Measurements from ENCODE around the gene CALHM1. TPM values are rescaled to one million over a fixed set of nuclear protein-coding genes. Genes with fewer than 3 reads are reported as not detected.
"Not testable (repeated sequence)": the region's sequence is repeated elsewhere in the genome, so short reads cannot be mapped to it uniquely, and the experiment has no call there.

CALHM1 gene
- total RNA-seq, 1 experiment from 2014 or later: not detected

DNA sequence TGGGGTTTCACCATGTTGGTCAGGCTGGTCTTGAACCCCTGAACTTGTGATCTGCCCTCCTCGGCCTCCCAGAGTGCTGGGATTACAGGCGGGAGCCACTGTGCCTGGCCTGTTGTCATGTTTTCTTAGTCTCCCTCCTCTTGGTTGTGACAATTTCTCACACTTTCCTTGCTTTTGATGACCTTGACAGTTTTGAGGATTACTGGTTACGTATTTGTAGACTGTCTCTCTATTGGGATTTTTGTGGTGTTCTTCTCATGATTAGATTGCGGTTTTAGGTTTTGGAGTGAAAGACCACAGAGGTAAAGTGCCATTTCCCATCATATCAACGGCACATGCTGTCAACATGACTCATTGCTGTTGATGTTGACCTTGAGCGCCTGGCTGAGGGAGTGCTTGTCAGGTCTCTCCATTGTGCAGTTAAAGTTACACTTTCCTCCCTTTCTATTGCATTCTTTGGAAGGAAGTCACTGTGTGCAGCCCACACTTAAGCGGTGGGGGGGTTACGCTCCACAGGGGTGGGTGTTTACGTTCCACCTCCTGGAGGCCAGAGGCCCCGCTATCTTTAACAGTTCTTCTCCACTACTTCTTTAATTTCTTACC is 45.6 kb upstream of the CALHM1 start:
- TF ChIP-seq, protein P1, sequence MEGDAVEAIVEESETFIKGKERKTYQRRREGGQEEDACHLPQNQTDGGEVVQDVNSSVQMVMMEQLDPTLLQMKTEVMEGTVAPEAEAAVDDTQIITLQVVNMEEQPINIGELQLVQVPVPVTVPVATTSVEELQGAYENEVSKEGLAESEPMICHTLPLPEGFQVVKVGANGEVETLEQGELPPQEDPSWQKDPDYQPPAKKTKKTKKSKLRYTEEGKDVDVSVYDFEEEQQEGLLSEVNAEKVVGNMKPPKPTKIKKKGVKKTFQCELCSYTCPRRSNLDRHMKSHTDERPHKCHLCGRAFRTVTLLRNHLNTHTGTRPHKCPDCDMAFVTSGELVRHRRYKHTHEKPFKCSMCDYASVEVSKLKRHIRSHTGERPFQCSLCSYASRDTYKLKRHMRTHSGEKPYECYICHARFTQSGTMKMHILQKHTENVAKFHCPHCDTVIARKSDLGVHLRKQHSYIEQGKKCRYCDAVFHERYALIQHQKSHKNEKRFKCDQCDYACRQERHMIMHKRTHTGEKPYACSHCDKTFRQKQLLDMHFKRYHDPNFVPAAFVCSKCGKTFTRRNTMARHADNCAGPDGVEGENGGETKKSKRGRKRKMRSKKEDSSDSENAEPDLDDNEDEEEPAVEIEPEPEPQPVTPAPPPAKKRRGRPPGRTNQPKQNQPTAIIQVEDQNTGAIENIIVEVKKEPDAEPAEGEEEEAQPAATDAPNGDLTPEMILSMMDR (IDR thresholded peaks at IDR 0.05; ENCODE audit: insufficient read depth in 1 of 2, low read depth in 1 of 2, low read length in 1 of 2, severe bottlenecking in 1 of 2, unreplicated experiment in 1 of 2): no peak
- Mint-ChIP-seq H3K4me3 (ENCODE audit: unreplicated experiment) (no peak overlapping the region), H3K27me3 (ENCODE audit: insufficient read depth, unreplicated experiment) (peaks cover 6% of the 10 kb centered on the region), H3K36me3 (ENCODE audit: insufficient read depth, unreplicated experiment) (no peaks in the 10 kb centered on the region), H3K27ac (ENCODE audit: unreplicated experiment) (no peak overlapping the region), H3K4me1 (ENCODE audit: low read depth, unreplicated experiment) (peaks cover 7% of the 10 kb centered on the region), H3K9me3 (ENCODE audit: unreplicated experiment) (no peaks in the 10 kb centered on the region)
- no TSS peak for BruUV-seq (replicated peaks)
- H3K9me3 ChIP-seq: no peaks in the 10 kb centered on the region
- CTCF ChIA-PET: interaction anchor here (0.6 to 0.7 kb wide), 2 partner anchors 11 to 73 kb away, joined by 3 to 5 read pairs; no protein-coding TSS in a partner anchor
- POLR2A ChIA-PET: no interaction called here
- no peak overlapping the region for H3K4me3 ChIP-seq (ENCODE audit: low read depth, low read length)
- H3K4me1 ChIP-seq: no peaks in the 10 kb centered on the region
- intact Hi-C loops (cut with micrococcal nuclease; ENCODE audit: unreplicated experiment): no loop called here
- DNase-seq: peak in 1 of 2 experiments; percentile 29
- H3K27me3 ChIP-seq (replicated peaks; ENCODE audit: control insufficient read depth, insufficient read depth, low read length): no peaks in the 10 kb centered on the region
- H3K36me3 ChIP-seq (ENCODE audit: control insufficient read depth, insufficient read depth, low read length): no peaks in the 10 kb centered on the region

DNA sequence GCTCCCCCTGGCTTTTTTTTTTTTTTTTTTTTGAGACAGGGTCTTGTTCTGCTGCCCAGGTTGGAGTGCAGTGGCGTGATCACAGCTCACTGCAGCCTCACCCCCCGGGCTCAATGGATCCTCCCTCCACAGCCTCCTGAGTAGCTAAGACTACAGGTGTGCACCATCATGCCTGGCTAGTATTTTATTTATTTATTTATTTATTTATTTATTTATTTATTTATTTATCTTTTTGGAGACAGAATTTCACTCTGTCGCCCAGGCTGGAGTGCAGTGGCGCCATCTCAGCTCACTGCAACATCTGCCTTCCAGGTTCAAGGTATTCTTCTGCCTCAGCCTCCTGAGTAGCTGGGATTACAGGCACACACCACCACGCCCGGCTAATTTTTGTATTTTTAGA is 45.1 kb upstream of the CALHM1 start:
- H3K4me3 Mint-ChIP-seq (ENCODE audit: unreplicated experiment); H3K9me3 Mint-ChIP-seq (ENCODE audit: unreplicated experiment); H3K4me1 ChIP-seq; intact Hi-C loops (cut with micrococcal nuclease; ENCODE audit: unreplicated experiment); H3K36me3 ChIP-seq (ENCODE audit: control insufficient read depth, insufficient read depth, low read length); BruUV-seq (replicated peaks); H3K27me3 Mint-ChIP-seq (ENCODE audit: insufficient read depth, unreplicated experiment); H3K4me1 Mint-ChIP-seq (ENCODE audit: low read depth, unreplicated experiment); POLR2A ChIA-PET; H3K9me3 ChIP-seq; DNase-seq; H3K36me3 Mint-ChIP-seq (ENCODE audit: insufficient read depth, unreplicated experiment); H3K27me3 ChIP-seq (replicated peaks; ENCODE audit: control insufficient read depth, insufficient read depth, low read length); H3K4me3 ChIP-seq (ENCODE audit: low read depth, low read length); H3K27ac Mint-ChIP-seq (ENCODE audit: unreplicated experiment): not testable (repeated sequence)
- CTCF ChIA-PET: interaction anchor here (0.6 to 0.7 kb wide), 3 partner anchors 25 to 182 kb away, joined by 3 to 6 read pairs (median 5); no protein-coding TSS in a partner anchor

DNA sequence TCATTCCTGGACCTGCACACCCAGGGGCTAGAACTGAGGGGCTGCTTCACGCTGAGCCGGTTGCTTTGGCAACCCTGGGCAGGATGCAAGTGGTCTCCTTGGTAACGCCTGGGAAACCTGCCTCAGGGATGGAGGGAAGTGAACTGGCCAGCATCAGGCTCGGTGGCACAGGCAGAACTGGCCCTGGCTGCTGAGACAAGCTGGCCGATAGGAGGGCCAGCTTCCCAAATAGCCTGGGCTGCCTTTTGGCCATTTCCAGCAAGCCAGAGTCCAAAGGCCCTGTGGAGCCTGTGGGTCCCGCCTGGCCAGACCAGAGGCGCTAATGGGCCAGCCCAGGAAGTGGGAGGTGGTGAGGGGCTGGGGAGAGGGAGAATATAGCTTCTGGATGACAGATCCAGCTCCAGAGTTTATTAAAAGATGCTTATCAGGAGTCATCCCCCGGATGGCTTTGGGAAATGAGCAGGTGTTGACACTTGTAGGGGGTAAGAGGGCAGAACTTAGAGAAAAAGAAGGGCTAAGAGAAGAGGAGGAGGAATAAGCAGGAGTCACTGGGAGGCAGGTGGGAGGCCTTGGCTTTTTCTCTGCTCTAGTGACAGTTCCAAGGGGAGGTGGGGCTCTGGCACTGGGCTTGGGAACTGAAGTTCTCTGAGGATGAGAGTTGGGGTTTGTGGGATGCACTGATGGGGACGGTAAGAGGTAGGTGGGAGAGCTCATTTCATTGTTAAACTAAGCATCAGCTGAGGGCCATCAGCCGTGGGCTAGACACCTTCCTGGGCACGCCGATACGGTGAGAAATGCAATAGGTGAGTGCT is 44.4 kb upstream of the CALHM1 start:
- no peaks in the 10 kb centered on the region for H3K36me3 Mint-ChIP-seq (ENCODE audit: insufficient read depth, unreplicated experiment)
- H3K36me3 ChIP-seq (ENCODE audit: control insufficient read depth, insufficient read depth, low read length): no peaks in the 10 kb centered on the region
- no peaks in the 10 kb centered on the region for H3K9me3 Mint-ChIP-seq (ENCODE audit: unreplicated experiment)
- no peak overlapping the region for H3K4me3 Mint-ChIP-seq (ENCODE audit: unreplicated experiment)
- H3K4me1 ChIP-seq: no peaks in the 10 kb centered on the region
- no peaks in the 10 kb centered on the region for H3K27me3 ChIP-seq (replicated peaks; ENCODE audit: control insufficient read depth, insufficient read depth, low read length)
- no peak overlapping the region for H3K27ac Mint-ChIP-seq (ENCODE audit: unreplicated experiment)
- H3K4me1 Mint-ChIP-seq (ENCODE audit: low read depth, unreplicated experiment): peaks cover 7% of the 10 kb centered on the region
- H3K27me3 Mint-ChIP-seq (ENCODE audit: insufficient read depth, unreplicated experiment): peaks cover 6% of the 10 kb centered on the region
- no peak overlapping the region for H3K4me3 ChIP-seq (ENCODE audit: low read depth, low read length)
- no peaks in the 10 kb centered on the region for H3K9me3 ChIP-seq
- no TSS peak for BruUV-seq (replicated peaks)
- ChIA-PET CTCF (interaction anchor here (0.6 to 0.7 kb wide), 4 partner anchors 10 to 183 kb away, joined by 3 to 6 read pairs (median 4); no protein-coding TSS in a partner anchor), POLR2A (no interaction called here)
- intact Hi-C loops (cut with micrococcal nuclease; ENCODE audit: unreplicated experiment): no loop called here
- DNase-seq: peak in 1 of 2 experiments; percentile 26
- TF ChIP-seq, protein P1 (IDR thresholded peaks at IDR 0.05; ENCODE audit: insufficient read depth in 1 of 2, low read depth in 1 of 2, low read length in 1 of 2, severe bottlenecking in 1 of 2, unreplicated experiment in 1 of 2): no peak
